Measurements from ENCODE around the gene GIPR. TPM values are rescaled to one million over a fixed set of nuclear protein-coding genes. Genes with fewer than 3 reads are reported as not detected.
"Not testable (repeated sequence)": the region's sequence is repeated elsewhere in the genome, so short reads cannot be mapped to it uniquely, and the experiment has no call there.

The GIPR gene
- total RNA-seq (10 to 100 TPM in 3 of 5 donors, 1 to 10 TPM in 2; 5.1 to 44.9 (median 11.9) TPM), polyA plus RNA-seq (1 to 10 TPM; 1.9 to 2.4 (median 2.1) TPM)
- long read RNA-seq, donor 1 = 0 reads
- long read RNA-seq, donor 2 = 0 reads
- long read RNA-seq, donor 3 = 0 reads
- long read RNA-seq, donor 4 = 0 reads
- long read RNA-seq, donor 5, partial matches to known transcripts = 416 of 421 reads
- long read RNA-seq, donor 5, other reads (novel, unspliced or antisense) = 5 of 421 reads
- long read RNA-seq, donor 6 = 0 reads
- long read RNA-seq, donor 7, partial matches to known transcripts = 300 of 590 reads
- long read RNA-seq, donor 7, other reads (novel, unspliced or antisense) = 290 of 590 reads
- long read RNA-seq, donor 8 = 0 reads
- long read RNA-seq, donor 9 = 0 reads
- long read RNA-seq, donor 10, partial matches to known transcripts = 68 of 225 reads
- long read RNA-seq, donor 10, other reads (novel, unspliced or antisense) = 157 of 225 reads

GRCh38 chr19:45667620-45668341, at the start of gene GIPR:
GIPR (plus strand) TSS chr19:45668221; CDS start chr19:45669521, 1,300 bp downstream.
- TF ChIP-seq POLR2AphosphoS5 (IDR thresholded peaks at IDR 0.05) = peak in 2 of 3 donors; percentile 42 to 49
- TF ChIP-seq CTCF (IDR thresholded peaks at IDR 0.05) = no peak
- H3K4me3 ChIP-seq = peak within 1 kb of the TSS; percentile 25 to 52 (median 40)
- 8 to 30% (median 8%) methylated on average over 6 to 15 of the region's 15 CpGs for WGBS, 5 donors
- H3K27ac ChIP-seq = peak within 1 kb of the TSS; percentile 68 to 77 (median 72)
- peaks cover 29 to 38% (median 36%) of the 10 kb centered on the region in 4 donors for H3K4me1 ChIP-seq
- no peaks in the 10 kb centered on the region for H3K9me3 ChIP-seq
- intact Hi-C loops (cut with DNase I; ENCODE audit: low total_unique reads) = no loop called here
- H3K27me3 ChIP-seq = peaks cover 10 to 95% (median 31%) of the 10 kb centered on the region in 3 donors
- no peaks in the 10 kb centered on the region for H3K36me3 ChIP-seq
- peak; percentile 78 to 86 for DNase-seq

- no peak for DNase-seq
- TF ChIP-seq CTCF (IDR thresholded peaks at IDR 0.05) = no peak
- no peak for TF ChIP-seq POLR2AphosphoS5 (IDR thresholded peaks at IDR 0.05)
- TF ChIP-seq POLR2A (IDR thresholded peaks at IDR 0.05) = no peak
- no peak for TF ChIP-seq EP300 (IDR thresholded peaks at IDR 0.05)
- Histone ChIP-seq H3K4me3 (no peak overlapping the region), H3K4me1 (peaks cover 0 to 3% (median under 1%) of the 10 kb centered on the region in 4 donors), H3K9me3 (no peaks in the 10 kb centered on the region), H3K36me3 (peaks cover 38 to 99% (median 98%) of the 10 kb centered on the region in 4 donors), H3K27ac (no peak overlapping the region), H3K27me3 (no peaks in the 10 kb centered on the region)
- intact Hi-C loops (cut with DNase I; ENCODE audit: low total_unique reads) = no loop called here
- WGBS, 5 donors = 90 to 94% (median 92%) methylated on average over 6 to 17 of the region's 17 CpGs
These were observed 46.6 kb upstream of the GIPR start for GRCh38 chr19:45621389-45621788.

GRCh38 chr19:45621976-45622503, 46.0 kb upstream of the GIPR start:
- H3K4me1 ChIP-seq = no peaks in the 10 kb centered on the region
- H3K27ac ChIP-seq = no peak overlapping the region
- intact Hi-C loops (cut with DNase I; ENCODE audit: low total_unique reads) = no loop called here
- no peak for DNase-seq
- no peak for TF ChIP-seq CTCF (IDR thresholded peaks at IDR 0.05)
- no peak for TF ChIP-seq POLR2A (IDR thresholded peaks at IDR 0.05)
- TF ChIP-seq POLR2AphosphoS5 (IDR thresholded peaks at IDR 0.05) = no peak
- no peak for TF ChIP-seq EP300 (IDR thresholded peaks at IDR 0.05)
- H3K9me3 ChIP-seq = no peaks in the 10 kb centered on the region
- H3K36me3 ChIP-seq = peaks cover 38 to 99% (median 98%) of the 10 kb centered on the region in 4 donors
- no peak overlapping the region for H3K4me3 ChIP-seq
- 79 to 90% (median 86%) methylated on average over 6 of the region's 6 CpGs for WGBS, 5 donors
- no peaks in the 10 kb centered on the region for H3K27me3 ChIP-seq

GRCh38 chr19:45623984-45624383, 44.0 kb upstream of the GIPR start:
- DNase-seq = no peak
- H3K9me3 ChIP-seq = no peaks in the 10 kb centered on the region
- intact Hi-C loops (cut with DNase I; ENCODE audit: low total_unique reads) = no loop called here
- TF ChIP-seq CTCF (IDR thresholded peaks at IDR 0.05) (no peak), EP300 (IDR thresholded peaks at IDR 0.05) (no peak), POLR2A (IDR thresholded peaks at IDR 0.05) (no peak), POLR2AphosphoS5 (IDR thresholded peaks at IDR 0.05) (no peak)
- H3K36me3 ChIP-seq = peaks cover 45 to 99% (median 98%) of the 10 kb centered on the region in 4 donors
- no peaks in the 10 kb centered on the region for H3K27me3 ChIP-seq
- no peaks in the 10 kb centered on the region for H3K4me1 ChIP-seq
- H3K27ac ChIP-seq = no peak overlapping the region
- WGBS, 5 donors = 69 to 93% (median 89%) methylated on average over 1 of the region's 1 CpG
- no peak overlapping the region for H3K4me3 ChIP-seq

GRCh38 chr19:45628219-45628618, 39.8 kb upstream of the GIPR start:
- WGBS, 5 donors = 90 to 99% (median 98%) methylated on average over 7 of the region's 7 CpGs
- H3K27ac ChIP-seq; H3K9me3 ChIP-seq; H3K4me3 ChIP-seq; DNase-seq; H3K27me3 ChIP-seq; intact Hi-C loops (cut with DNase I; ENCODE audit: low total_unique reads): not testable (repeated sequence)
- peaks cover 17 to 70% (median 69%) of the 10 kb centered on the region in 4 donors for H3K36me3 ChIP-seq
- peaks cover 0 to 13% (median 8%) of the 10 kb centered on the region in 4 donors for H3K4me1 ChIP-seq
